Spleen (tissue), 11 donors: ENCODE data around the gene KCNRG. TPM values are rescaled to one million over a fixed set of nuclear protein-coding genes. Genes with fewer than 3 reads are reported as not detected.

ENCODE experiments used
- DNase-seq: peaks from one replicate; pipeline ENCODE4 v3.0.0-alpha.2; 2020
- H3K27ac ChIP-seq, 8 donors: fragments of 200-600 bp; sonication (generic) in 7 of 8; 1 replicate in 4 of 8; 2 replicates in 4 of 8; pipeline versions ENCODE4 v1.5.0 to v1.8.0; 2016 to 2021; ENCODE audit warnings: inconsistent platforms in 4 of 8, mild to moderate bottlenecking in 4 of 8, moderate library complexity in 1 of 8
- H3K27me3 ChIP-seq, 7 donors: fragments of 200-600 bp; sonication (generic) in 6 of 7; replicated peaks in 1 of 7; 1 replicate in 4 of 7; 2 replicates in 3 of 7; pipeline versions ENCODE4 v1.5.0 to v1.8.0; 2016 to 2021; ENCODE audit warnings: inconsistent platforms in 3 of 7, mild to moderate bottlenecking in 1 of 7
- H3K36me3 ChIP-seq, 6 donors: fragments of 200-600 bp; sonication (generic) in 5 of 6; 1 replicate in 4 of 6; 2 replicates in 2 of 6; pipeline versions ENCODE4 v1.5.0 to v1.8.0; 2016 to 2021; ENCODE audit warnings: inconsistent platforms in 2 of 6
- H3K4me1 ChIP-seq, 6 donors: fragments of 200-600 bp; sonication (generic) in 5 of 6; 1 replicate in 3 of 6; 2 replicates in 3 of 6; pipeline versions ENCODE4 v1.5.0 to v1.8.0; 2016 to 2021; ENCODE audit warnings: inconsistent platforms in 3 of 6
- H3K4me3 ChIP-seq, 8 donors: fragments of 200-600 bp; sonication (generic) in 7 of 8; 1 replicate in 4 of 8; 2 replicates in 4 of 8; pipeline versions ENCODE4 v1.5.0 to v1.8.0; 2016 to 2021; ENCODE audit warnings: inconsistent platforms in 4 of 8, mild to moderate bottlenecking in 4 of 8, moderate library complexity in 2 of 8
- H3K9me3 ChIP-seq, 8 donors: fragments of 200-600 bp; sonication (generic) in 7 of 8; 1 replicate in 4 of 8; 2 replicates in 4 of 8; pipeline versions ENCODE4 v1.5.0 to v1.8.0; 2016 to 2021; ENCODE audit warnings: inconsistent platforms in 4 of 8
- CTCF ChIP-seq, 11 experiments: fragments of 200-600 bp in 7 of 11; fragments of 450-650 bp in 4 of 11; sonication (generic) in 4 of 11; IDR thresholded peaks in 8 of 11; conservative IDR thresholded peaks in 3 of 11; 1 replicate in 7 of 11; 2 replicates in 4 of 11; pipeline versions ENCODE4 v1.4.0 to v1.8.0; 2016 to 2021; ENCODE audit warnings: antibody characterized with exemption in 11 of 11, inconsistent platforms in 4 of 11, mild to moderate bottlenecking in 1 of 11
- POLR2A ChIP-seq, 3 donors: fragments of 450-650 bp; IDR thresholded peaks; one replicate each; pipeline ENCODE4 v1.5.1; 2017; ENCODE audit warnings: antibody characterized with exemption in 3 of 3, mild to moderate bottlenecking in 1 of 3
- POLR2AphosphoS5 ChIP-seq, 3 donors: sonication (generic); formaldehyde crosslinking; IDR thresholded peaks; one replicate each; pipeline ENCODE4 v1.5.1; 2017; ENCODE audit warnings: antibody characterized with exemption in 3 of 3
- intact Hi-C: fragments of 100-400 bp; cut with DNase I; formaldehyde crosslinking; loops from one replicate; pipeline ENCODE4 v1.15.0; 2023; ENCODE audit warnings: low total_unique reads
- microRNA-seq, 3 donors: library from miRNA; unstranded; fragments of <30 nt; microRNA quantifications; one replicate each; pipeline versions ENCODE4 to v1.1.0, GENCODE V29; 2019 to 2020
- polyA plus RNA-seq, 3 donors: library from polyadenylated mRNA; stranded (reverse); fragments of 200-250 nt; gene quantifications; one replicate each; pipeline ENCODE4 v1.2.1, GENCODE V29; 2013
- small RNA-seq, 4 donors: library from RNA; depleted of rRNA; stranded (forward); fragments of <200 nt; gene quantifications; one replicate each; pipeline ENCODE3, GENCODE V24; 2016
- total RNA-seq, 7 donors: library from RNA; depleted of rRNA in 3 of 7; stranded (reverse); fragments of >200 nt in 3 of 7; fragmentation: NEBNext Ultra II Directional in 4 of 7; extraction: Animal tissue kit (Norgen Biotek cat#: 25700) in 4 of 7; gene quantifications; one replicate each; pipeline versions ENCODE4 v1.1.0 to v1.2.1, GENCODE V29; 2016 to 2021
- donor health status: healthy with polysubstance abuse.
- donor health status: DM: no; HTN: no; CAD: no; lungs with moderate emphysema.
- donor health status: DM: no; HTN: no; CAD: no.
- donor health status: Bipolar disorder and iron deficiency.
- donor health status: healthy.
- donor health status: DM: no; HTN: no; CAD: no.
- donor health status: DM: yes; HTN: yes; CAD: no.

Gene KCNRG
- total and polyA plus RNA-seq, 10 donors, result 0.35 to 2.6 (median 0.86) TPM; not detected in 1

DNA sequence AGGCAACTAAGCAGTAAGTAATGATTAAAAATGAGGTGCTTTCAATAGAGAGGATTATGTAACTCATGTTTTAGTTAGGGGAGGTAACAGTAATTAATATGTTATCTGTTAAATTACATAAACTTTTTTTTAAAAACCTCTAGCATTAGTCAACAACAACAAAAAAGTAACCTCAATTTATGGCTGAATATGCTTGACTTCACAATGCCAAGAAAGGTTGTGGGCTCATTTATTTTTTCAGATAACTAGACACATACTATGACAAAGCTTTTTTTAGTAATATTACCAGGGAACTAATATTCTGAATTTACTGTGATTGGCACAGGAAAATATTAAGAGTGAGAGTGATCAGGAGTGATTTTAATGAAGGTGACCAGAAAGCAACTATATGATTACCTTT is 54.9 kb downstream of the KCNRG start:
- H3K4me3 ChIP-seq, result no peak overlapping the region
- no peak for DNase-seq
- peak overlapping the region in 2 of 8 donors; percentile 35 to 38 for H3K27ac ChIP-seq
- no peaks in the 10 kb centered on the region for H3K27me3 ChIP-seq
- H3K36me3 ChIP-seq, result peaks cover 0 to 37% (median 17%) of the 10 kb centered on the region in 6 donors
- H3K9me3 ChIP-seq, result no peaks in the 10 kb centered on the region
- intact Hi-C loops, result no loop called here
- no peak for TF ChIP-seq CTCF (IDR thresholded peaks at IDR 0.05 in 8 of 11, conservative IDR thresholded peaks at IDR 0.05 in 3 of 11)
- TF ChIP-seq POLR2A (IDR thresholded peaks at IDR 0.05), result no peak
- no peak for TF ChIP-seq POLR2AphosphoS5 (IDR thresholded peaks at IDR 0.05)
- peaks cover 2 to 68% (median 44%) of the 10 kb centered on the region in 6 donors for H3K4me1 ChIP-seq

Small RNA genes lying within 50 kb of the gene (microRNA-seq; reads per million reads assigned to microRNA genes)
- gene MIR15A (2,476 to 4,108 (median 3,967) reads per million in 3 donors), gene MIR16-1 (1,308 to 2,431 (median 1,814) reads per million in 3 donors), gene MIR3613 (117 to 194 (median 131) reads per million in 3 donors)

Small RNA genes lying within 50 kb of the gene (small RNA-seq; reads per million reads assigned to genes)
- gene MIR16-1 (0.21 to 1.7 (median 0.51) reads per million in 4 donors), gene MIR3613 (0.35 to 1.9 (median 0.62) reads per million in 4 donors), gene RF02105 (0 reads per million in 4 donors), gene RF02106 (0 reads per million in 4 donors), gene RF02107 (0 reads per million in 4 donors), gene RF02108 (0 reads per million in 4 donors)

Other genes starting within 250 kb of the KCNRG start
- 10 to 100 TPM; 18.6 to 26.3 (median 21.0) TPM for gene KPNA3, start 222.8 kb upstream of the KCNRG start, total RNA-seq
- 10 to 100 TPM in 2 of 3 donors, 1 to 10 TPM in 1; 9.6 to 15.6 (median 12.3) TPM for gene KPNA3, start 222.8 kb upstream of the KCNRG start, polyA plus RNA-seq
- gene SPRYD7, start 79.1 kb upstream of the KCNRG start, total RNA-seq, result 1 to 10 TPM; 3.5 to 7.7 (median 4.9) TPM
- 1 to 10 TPM; 3.5 to 5.7 (median 3.6) TPM for gene SPRYD7, start 79.1 kb upstream of the KCNRG start, polyA plus RNA-seq
- gene TRIM13, start 18.4 kb upstream of the KCNRG start, total RNA-seq, result 10 to 100 TPM; 25.7 to 29.7 (median 28.0) TPM
- gene TRIM13, start 18.4 kb upstream of the KCNRG start, polyA plus RNA-seq, result 10 to 100 TPM; 17.1 to 28.6 (median 19.3) TPM